NT2/D1 (cell line): ENCODE results near the gene DENND4C.
"Not testable (repeated sequence)": the region's sequence is repeated elsewhere in the genome, so short reads cannot be mapped to it uniquely, and the experiment has no call there.

Experiments
- SUZ12 ChIP-seq: IDR thresholded peaks from 2 replicates; pipeline ENCODE4 v1.6.1; 2011; ENCODE audit not compliant: insufficient read length, insufficient read depth; ENCODE audit errors: extremely low read depth
- ZNF274 ChIP-seq: IDR thresholded peaks from 2 replicates; pipeline ENCODE4 v1.6.1; 2011; ENCODE audit warnings: mild to moderate bottlenecking, low read depth, low read length

- TF ChIP-seq SUZ12, ZNF274: not testable (repeated sequence)
Measured at GRCh38 chr9:19251622-19252021, 21.1 kb downstream of the DENND4C start.
